GM10266 (cell line): Measurements from ENCODE around the gene BOD1L2.

Source experiments
- DNase-seq: peaks from one replicate; pipeline ENCODE4 v3.0.0; 2012; ENCODE audit errors: extremely low spot score
- CTCF ChIP-seq: IDR thresholded peaks from 2 replicates; pipeline ENCODE4 v1.5.1; 2012; ENCODE audit warnings: mild to moderate bottlenecking, low read depth; ENCODE audit not compliant: control insufficient read depth, insufficient read depth; ENCODE audit errors: missing control alignments

BOD1L2 gene

GRCh38 chr18:57137847-57138246, 9.0 kb upstream of the BOD1L2 start:
- TF ChIP-seq CTCF: no peak
- DNase-seq: no peak

GRCh38 chr18:57141208-57142129, 5.4 kb upstream of the BOD1L2 start:
- no peak for TF ChIP-seq CTCF
- DNase-seq: no peak

GRCh38 chr18:57142324-57142723, 4.6 kb upstream of the BOD1L2 start:
- TF ChIP-seq CTCF: no peak
- DNase-seq: no peak

GRCh38 chr18:57143265-57143664, 3.6 kb upstream of the BOD1L2 start:
- DNase-seq: no peak
- no peak for TF ChIP-seq CTCF

- DNase-seq: no peak
- no peak for TF ChIP-seq CTCF
These were observed 1.4 kb downstream of the BOD1L2 start for GRCh38 chr18:57148263-57148662.

- no peak for TF ChIP-seq CTCF
- DNase-seq: no peak
These were observed 2.2 kb downstream of the BOD1L2 start for GRCh38 chr18:57149051-57149450.

- DNase-seq: no peak
- TF ChIP-seq CTCF: no peak
These were observed 2.6 kb downstream of the BOD1L2 start for GRCh38 chr18:57149531-57149930.
